Parathyroid adenoma (tissue), 2 donors: ENCODE results near the gene ADCK2.
"Not testable (repeated sequence)": the region's sequence is repeated elsewhere in the genome, so short reads cannot be mapped to it uniquely, and the experiment has no call there.

Experiments
- H2AFZ ChIP-seq: fragments of 300-600 bp; sonication (generic); one replicate; pipeline ENCODE4 v1.7.0; 2017; ENCODE audit warnings: antibody characterized with exemption, mild to moderate bottlenecking
- H3K27ac ChIP-seq: fragments of 300-600 bp; sonication (generic); one replicate; pipeline ENCODE4 v1.7.0; 2017
- H3K27me3 ChIP-seq: fragments of 300-600 bp; sonication (generic); one replicate; pipeline ENCODE4 v1.7.0; 2017; ENCODE audit warnings: low read length; ENCODE audit not compliant: control insufficient read depth, insufficient read depth
- H3K36me3 ChIP-seq: fragments of 300-600 bp; sonication (generic); one replicate; pipeline ENCODE4 v1.7.0; 2017; ENCODE audit warnings: low read length; ENCODE audit not compliant: control insufficient read depth, insufficient read depth
- H3K4me1 ChIP-seq: fragments of 300-600 bp; sonication (generic); one replicate; pipeline ENCODE4 v1.7.0; 2017; ENCODE audit warnings: control low read depth
- H3K4me2 ChIP-seq: fragments of 300-600 bp; sonication (generic); one replicate; pipeline ENCODE4 v1.7.0; 2017; ENCODE audit warnings: low read length
- H3K4me3 ChIP-seq: fragments of 300-600 bp; sonication (generic); one replicate; pipeline ENCODE4 v1.7.0; 2017; ENCODE audit warnings: low read depth, low read length
- H3K79me2 ChIP-seq: fragments of 300-600 bp; sonication (generic); one replicate; pipeline ENCODE4 v1.7.0; 2017; ENCODE audit warnings: control low read depth
- H3K9ac ChIP-seq: fragments of 300-600 bp; sonication (generic); one replicate; pipeline ENCODE4 v1.7.0; 2017; ENCODE audit warnings: mild to moderate bottlenecking
- H3K9me3 ChIP-seq: fragments of 300-600 bp; sonication (generic); one replicate; pipeline ENCODE4 v1.7.0; 2017; ENCODE audit warnings: low read length; ENCODE audit not compliant: control insufficient read depth
- TF ChIP-seq, protein P1 (sequence below): fragments of 300-600 bp; sonication (generic); IDR thresholded peaks from one replicate; pipeline ENCODE4 v1.7.0; 2017; ENCODE audit warnings: antibody characterized with exemption, mild to moderate bottlenecking
- donor health status: primary hyperparathyroidism.

The ADCK2 gene

DNA sequence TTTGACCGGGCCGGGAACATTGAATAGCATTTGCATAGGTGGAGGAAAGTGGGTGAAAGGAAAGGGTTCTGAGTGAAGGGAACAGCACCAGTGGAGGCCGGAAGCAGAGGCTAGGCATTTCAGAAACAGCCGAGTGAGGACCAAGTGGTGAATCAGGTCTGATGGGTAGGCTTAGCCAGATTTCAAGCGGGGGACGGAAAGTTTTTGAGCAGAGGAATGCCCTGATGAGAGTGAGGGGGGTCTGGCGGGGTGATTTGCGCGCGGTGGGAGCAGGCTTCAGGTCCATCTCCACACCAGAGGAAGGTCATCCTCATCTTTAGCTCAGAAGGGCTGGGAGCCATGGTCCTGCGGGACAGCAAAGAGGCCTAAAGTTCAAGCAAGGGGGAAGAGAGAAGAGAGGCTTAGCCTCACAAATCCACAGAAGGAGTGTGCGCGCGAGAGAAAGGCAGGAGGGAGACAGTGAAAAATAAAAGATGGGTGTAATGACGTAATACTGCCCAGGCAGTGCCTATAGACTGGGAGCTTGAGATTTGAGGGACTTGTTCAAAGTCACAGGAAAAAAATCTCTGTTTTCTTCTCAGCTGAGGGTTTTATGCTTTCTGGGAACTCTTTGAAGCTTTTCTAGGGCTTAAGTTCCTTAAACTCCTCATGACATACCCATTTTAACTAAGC, 31.1 kb upstream of the ADCK2 start:
- peaks cover 5% of the 10 kb centered on the region for H3K4me1 ChIP-seq
- H3K79me2 ChIP-seq: no peaks in the 10 kb centered on the region
- H3K36me3 ChIP-seq: no peaks in the 10 kb centered on the region
- no peaks in the 10 kb centered on the region for H3K9me3 ChIP-seq
- H2AFZ ChIP-seq: peak overlapping the region; percentile 100
- no peak overlapping the region for H3K4me3 ChIP-seq
- H3K9ac ChIP-seq: no peak overlapping the region
- no peaks in the 10 kb centered on the region for H3K27me3 ChIP-seq
- TF ChIP-seq, protein P1, sequence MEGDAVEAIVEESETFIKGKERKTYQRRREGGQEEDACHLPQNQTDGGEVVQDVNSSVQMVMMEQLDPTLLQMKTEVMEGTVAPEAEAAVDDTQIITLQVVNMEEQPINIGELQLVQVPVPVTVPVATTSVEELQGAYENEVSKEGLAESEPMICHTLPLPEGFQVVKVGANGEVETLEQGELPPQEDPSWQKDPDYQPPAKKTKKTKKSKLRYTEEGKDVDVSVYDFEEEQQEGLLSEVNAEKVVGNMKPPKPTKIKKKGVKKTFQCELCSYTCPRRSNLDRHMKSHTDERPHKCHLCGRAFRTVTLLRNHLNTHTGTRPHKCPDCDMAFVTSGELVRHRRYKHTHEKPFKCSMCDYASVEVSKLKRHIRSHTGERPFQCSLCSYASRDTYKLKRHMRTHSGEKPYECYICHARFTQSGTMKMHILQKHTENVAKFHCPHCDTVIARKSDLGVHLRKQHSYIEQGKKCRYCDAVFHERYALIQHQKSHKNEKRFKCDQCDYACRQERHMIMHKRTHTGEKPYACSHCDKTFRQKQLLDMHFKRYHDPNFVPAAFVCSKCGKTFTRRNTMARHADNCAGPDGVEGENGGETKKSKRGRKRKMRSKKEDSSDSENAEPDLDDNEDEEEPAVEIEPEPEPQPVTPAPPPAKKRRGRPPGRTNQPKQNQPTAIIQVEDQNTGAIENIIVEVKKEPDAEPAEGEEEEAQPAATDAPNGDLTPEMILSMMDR: no peak
- peak overlapping the region; percentile 68 for H3K27ac ChIP-seq
- peak overlapping the region; percentile 83 for H3K4me2 ChIP-seq

DNA sequence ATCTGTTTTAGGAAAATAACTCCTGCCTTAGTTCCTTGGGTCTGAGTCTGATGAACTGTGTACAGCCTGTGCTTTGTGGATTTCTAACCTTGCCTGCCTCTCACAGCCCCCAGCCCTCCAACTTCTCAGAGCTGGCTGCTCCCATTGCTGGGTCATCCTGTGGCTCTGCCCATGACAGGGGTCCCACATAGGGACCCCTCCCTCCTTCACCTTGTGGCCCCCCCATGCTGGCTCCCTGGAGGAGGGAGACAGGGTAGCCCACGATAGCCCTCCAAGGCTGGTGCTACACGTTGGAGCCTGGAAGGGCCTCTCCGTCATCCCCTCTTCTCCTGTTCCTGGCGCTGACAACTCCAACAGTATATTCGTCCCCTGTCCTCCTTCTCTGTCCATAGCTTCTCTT, 29.3 kb upstream of the ADCK2 start:
- no peak overlapping the region for H2AFZ ChIP-seq
- H3K9ac ChIP-seq: no peak overlapping the region
- no peak overlapping the region for H3K4me2 ChIP-seq
- H3K4me3 ChIP-seq: no peak overlapping the region
- TF ChIP-seq, protein P1: no peak
- H3K36me3 ChIP-seq: no peaks in the 10 kb centered on the region
- no peaks in the 10 kb centered on the region for H3K9me3 ChIP-seq
- peaks cover 3% of the 10 kb centered on the region for H3K4me1 ChIP-seq
- H3K27ac ChIP-seq: no peak overlapping the region
- no peaks in the 10 kb centered on the region for H3K79me2 ChIP-seq
- no peaks in the 10 kb centered on the region for H3K27me3 ChIP-seq

DNA sequence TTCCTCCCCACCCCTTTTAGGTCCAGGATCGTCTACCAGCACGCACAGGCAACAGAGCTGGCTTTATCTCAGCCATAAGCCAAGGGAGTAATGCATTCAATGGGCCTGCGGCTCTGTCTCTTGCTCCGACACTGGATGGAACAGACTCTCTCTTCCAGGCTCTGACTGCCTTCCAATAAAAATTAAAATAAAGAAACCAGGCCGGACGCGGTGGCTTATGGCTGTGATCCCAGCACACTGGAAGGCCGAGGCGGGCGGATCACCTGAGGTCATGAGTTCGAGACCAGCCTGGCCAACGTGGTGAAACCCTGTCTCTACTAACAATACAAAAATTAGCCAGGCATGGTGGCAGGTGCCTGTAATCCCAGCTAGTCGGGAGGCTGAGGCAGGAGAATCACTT, 28.0 kb upstream of the ADCK2 start:
- H3K27ac ChIP-seq, H3K4me2 ChIP-seq: not testable (repeated sequence)

DNA sequence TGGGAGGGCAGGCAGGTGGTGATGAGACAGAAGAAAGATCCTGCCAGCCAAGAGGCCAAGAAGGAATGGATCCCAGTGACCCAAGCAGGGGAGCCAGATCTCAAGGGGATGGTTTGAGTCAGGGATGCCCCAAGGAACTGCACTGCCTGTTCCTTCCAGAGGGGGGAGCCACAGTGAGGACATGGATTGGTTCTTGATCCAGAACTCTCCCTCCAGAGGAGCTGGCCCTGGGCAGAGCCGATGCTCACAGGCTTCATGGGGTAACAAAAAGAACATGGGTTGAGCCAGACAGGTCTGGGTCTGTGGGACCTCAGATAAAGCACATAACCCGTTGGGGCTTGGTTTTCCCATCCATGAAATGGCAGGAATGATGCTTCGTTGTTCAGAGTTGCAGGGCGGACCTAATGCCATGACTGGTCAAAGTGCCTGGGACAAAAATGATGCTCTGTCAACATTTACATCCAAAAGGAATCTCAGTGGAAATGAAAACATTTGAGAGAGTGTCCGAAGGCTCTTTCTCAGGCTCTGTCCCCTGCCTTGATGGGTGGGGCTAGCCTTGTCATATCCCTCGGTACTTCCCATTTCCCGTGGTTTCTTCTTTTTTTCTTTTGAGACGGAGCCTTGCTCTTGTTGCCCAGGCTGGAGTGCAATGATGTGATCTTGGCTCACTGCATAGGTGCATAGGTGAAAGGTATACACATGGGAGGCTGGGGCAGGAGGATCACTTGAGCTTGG, 27.4 kb upstream of the ADCK2 start:
- Histone ChIP-seq H3K4me1 (peaks cover 3% of the 10 kb centered on the region), H3K9ac (no peak overlapping the region), H3K79me2 (no peaks in the 10 kb centered on the region), H3K9me3 (no peaks in the 10 kb centered on the region), H3K4me3 (no peak overlapping the region), H3K4me2 (no peak overlapping the region), H3K27me3 (no peaks in the 10 kb centered on the region), H3K27ac (no peak overlapping the region), H2AFZ (no peak overlapping the region), H3K36me3 (no peaks in the 10 kb centered on the region)
- TF ChIP-seq, protein P1: no peak

More for the DNA sequence above, 28.0 kb upstream of the ADCK2 start:
- not testable (repeated sequence) for H3K4me1 ChIP-seq, H3K36me3 ChIP-seq, H2AFZ ChIP-seq, H3K4me3 ChIP-seq, H3K79me2 ChIP-seq, H3K27me3 ChIP-seq, H3K9ac ChIP-seq, H3K9me3 ChIP-seq

DNA sequence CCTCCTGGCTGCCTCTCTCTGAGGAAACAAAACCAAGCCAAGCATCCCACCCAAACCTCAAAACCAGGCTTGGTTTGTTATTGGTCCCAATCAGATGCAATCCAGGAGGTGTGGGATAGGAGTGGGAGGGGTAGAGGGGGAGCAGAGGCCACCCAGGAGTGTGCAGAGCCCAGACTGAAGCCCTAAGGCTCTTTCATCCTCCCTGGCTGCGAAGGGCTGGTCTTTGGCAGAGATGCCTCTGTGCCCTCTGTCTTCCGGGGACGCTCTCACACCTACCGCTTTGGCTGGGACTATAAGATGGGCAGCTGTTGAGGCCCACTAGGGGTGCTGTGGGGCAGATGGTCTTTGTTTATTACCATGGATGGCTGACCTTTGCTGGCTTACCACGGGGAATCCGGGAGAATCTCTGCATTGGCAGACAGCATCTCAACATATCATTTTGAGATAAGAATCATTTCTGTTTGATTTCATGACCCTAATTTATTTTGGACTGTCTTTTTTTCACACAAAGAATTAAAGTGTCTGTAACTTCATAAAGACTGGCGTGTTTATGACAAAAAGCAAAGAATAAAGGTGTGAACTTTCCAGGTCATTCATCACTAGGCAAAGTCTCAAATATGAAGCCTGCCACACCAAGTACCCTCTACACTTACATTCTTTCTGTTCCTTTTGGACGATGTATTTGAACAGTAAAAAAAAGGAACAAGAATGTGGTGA, 25.7 kb upstream of the ADCK2 start:
- Histone ChIP-seq H3K4me1 (peaks cover 3% of the 10 kb centered on the region), H2AFZ (peak overlapping the region; percentile 77), H3K27me3 (no peaks in the 10 kb centered on the region), H3K9me3 (no peaks in the 10 kb centered on the region), H3K4me3 (no peak overlapping the region), H3K9ac (no peak overlapping the region), H3K4me2 (no peak overlapping the region), H3K27ac (no peak overlapping the region), H3K79me2 (no peaks in the 10 kb centered on the region), H3K36me3 (no peaks in the 10 kb centered on the region)
- TF ChIP-seq, protein P1: peak; percentile 71
